ENCODE measurements around the gene ZNF883.

DNA sequence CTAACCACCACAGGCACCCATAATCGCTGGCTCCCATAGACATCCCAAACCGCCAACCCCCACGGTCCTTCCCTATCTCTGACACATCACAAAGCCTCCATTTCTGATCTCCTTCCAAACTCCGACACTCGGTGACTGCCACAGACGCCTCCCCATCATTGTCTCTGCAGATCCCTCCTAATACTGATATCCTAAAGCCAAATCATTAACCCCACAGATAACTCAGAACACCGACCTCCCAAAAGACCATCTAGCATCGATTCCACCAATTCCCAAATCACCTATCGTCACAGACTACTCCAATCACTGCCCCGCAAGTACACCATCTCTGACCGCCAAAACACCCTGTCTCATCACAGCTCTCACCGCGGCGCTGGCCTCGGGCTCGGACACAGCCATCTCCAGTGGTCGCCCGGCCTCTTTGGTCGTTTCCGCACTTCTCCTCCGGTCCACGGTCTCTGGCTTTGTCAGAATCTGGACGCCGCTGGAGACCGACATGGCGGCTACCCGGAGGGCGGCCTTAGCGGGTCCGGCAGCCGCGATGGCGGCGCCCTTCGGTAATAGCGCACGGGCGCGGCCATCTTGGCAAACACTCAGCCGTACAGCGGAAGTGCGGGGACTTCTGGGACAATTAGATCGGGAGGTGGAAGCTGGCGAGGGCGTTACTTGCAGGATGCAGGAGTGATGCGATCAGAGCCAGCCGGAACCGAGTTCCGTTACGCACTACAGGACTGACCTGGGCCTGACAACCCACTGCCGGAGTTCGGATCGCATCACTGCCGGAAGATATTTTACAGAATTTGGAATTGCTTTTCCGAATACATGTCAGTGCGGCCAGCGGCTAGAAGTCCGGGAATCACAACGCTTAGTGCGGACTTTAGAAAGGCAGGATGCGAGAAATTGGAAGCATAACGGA lies 44.5 kb upstream of the ZNF883 start, which contains the start of gene ZFP37:
- TF ChIP-seq, protein P1, sequence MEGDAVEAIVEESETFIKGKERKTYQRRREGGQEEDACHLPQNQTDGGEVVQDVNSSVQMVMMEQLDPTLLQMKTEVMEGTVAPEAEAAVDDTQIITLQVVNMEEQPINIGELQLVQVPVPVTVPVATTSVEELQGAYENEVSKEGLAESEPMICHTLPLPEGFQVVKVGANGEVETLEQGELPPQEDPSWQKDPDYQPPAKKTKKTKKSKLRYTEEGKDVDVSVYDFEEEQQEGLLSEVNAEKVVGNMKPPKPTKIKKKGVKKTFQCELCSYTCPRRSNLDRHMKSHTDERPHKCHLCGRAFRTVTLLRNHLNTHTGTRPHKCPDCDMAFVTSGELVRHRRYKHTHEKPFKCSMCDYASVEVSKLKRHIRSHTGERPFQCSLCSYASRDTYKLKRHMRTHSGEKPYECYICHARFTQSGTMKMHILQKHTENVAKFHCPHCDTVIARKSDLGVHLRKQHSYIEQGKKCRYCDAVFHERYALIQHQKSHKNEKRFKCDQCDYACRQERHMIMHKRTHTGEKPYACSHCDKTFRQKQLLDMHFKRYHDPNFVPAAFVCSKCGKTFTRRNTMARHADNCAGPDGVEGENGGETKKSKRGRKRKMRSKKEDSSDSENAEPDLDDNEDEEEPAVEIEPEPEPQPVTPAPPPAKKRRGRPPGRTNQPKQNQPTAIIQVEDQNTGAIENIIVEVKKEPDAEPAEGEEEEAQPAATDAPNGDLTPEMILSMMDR (IDR thresholded peaks at IDR 0.05): peak in 1 of 4 experiments; percentile 31
- TF ChIP-seq POLR2A (IDR thresholded peaks at IDR 0.05) (no peak), POLR2AphosphoS5 (IDR thresholded peaks at IDR 0.05) (peak; percentile 91)

Data from prostate gland (tissue), 2 donors.